IPS DF 6.9 (cell line): ENCODE measurements around the gene TMEM200A.

Experiments
- DNase-seq: peaks from one replicate; pipeline ENCODE4 v3.0.0-alpha.2; 2013; ENCODE audit warnings: low read depth, low spot score
- H3K27ac ChIP-seq: one replicate; pipeline ENCODE4 v1.5.1; 2013; ENCODE audit warnings: low read length, control low read depth
- H3K27me3 ChIP-seq: 2 replicates; pipeline ENCODE4 v1.6.1; 2013; ENCODE audit warnings: mild to moderate bottlenecking, low read length; ENCODE audit not compliant: control insufficient read depth, insufficient read depth
- H3K36me3 ChIP-seq: 2 replicates; pipeline ENCODE4 v1.6.1; 2013; ENCODE audit warnings: low read length; ENCODE audit not compliant: control insufficient read depth, insufficient read depth
- H3K4me1 ChIP-seq: 2 replicates; pipeline ENCODE4 v1.6.1; 2013; ENCODE audit warnings: low read length; ENCODE audit not compliant: control insufficient read depth, insufficient read depth
- H3K4me3 ChIP-seq: 2 replicates; pipeline ENCODE4 v1.5.1; 2013; ENCODE audit warnings: mild to moderate bottlenecking, low read length
- H3K9me3 ChIP-seq: 2 replicates; pipeline ENCODE4 v1.6.1; 2013; ENCODE audit warnings: low read length, inconsistent platforms; ENCODE audit not compliant: control insufficient read depth, insufficient read depth
- WGBS: extraction: QIAGEN DNeasy Blood & Tissue Kit; methylation state at CpG from one replicate; pipeline ENCODE4 v1.1.7; 2013; ENCODE audit warnings: mixed read lengths, missing lambda C conversion rate; ENCODE audit not compliant: insufficient read length, insufficient coverage; 5-methylcytosine and 5-hydroxymethylcytosine counted together

The TMEM200A gene

DNA sequence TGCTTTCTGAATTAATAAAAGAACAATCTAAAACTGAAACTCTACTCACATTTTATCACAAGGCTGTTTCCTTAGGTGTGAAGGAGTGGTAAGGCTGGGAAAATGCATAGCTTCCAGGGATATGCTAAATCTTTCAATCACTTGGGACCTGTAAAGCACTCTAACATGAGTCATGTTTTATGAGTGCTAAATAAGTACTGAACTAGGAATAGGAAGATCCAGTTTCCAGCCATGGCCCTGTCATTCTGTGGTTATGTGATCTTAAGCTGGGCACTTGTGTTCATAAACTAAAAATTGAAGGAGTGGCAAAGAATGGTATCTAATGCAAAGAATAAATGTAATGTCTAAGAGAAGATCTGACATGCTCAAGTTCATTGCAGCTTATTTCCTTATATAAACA lies 6.1 kb upstream of the TMEM200A start:
- no peak for DNase-seq
- Histone ChIP-seq H3K4me3 (no peak overlapping the region), H3K27ac (no peak overlapping the region), H3K36me3 (no peaks in the 10 kb centered on the region), H3K9me3 (no peaks in the 10 kb centered on the region), H3K4me1 (no peaks in the 10 kb centered on the region), H3K27me3 (no peaks in the 10 kb centered on the region)

DNA sequence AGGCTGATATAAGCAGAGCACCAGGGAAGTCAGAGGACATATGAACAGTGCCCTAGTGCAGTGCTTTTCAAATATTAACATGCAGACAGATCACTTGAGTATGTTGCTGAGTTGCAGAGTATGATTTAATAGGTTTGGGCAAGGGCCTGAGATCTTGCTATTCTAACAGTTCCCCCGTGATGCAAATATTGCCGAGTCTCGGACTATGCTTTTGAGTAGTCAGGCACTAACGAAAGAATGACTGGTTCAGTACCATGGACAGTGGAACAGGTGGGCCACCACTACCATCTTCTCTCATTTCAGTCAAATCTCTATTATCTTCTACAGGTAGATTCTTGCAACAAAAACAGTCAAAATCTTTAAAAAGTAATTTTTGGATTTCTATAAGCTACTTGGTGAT lies 3.7 kb upstream of the TMEM200A start:
- peak; percentile 11 for DNase-seq
- Histone ChIP-seq H3K36me3 (no peaks in the 10 kb centered on the region), H3K9me3 (no peaks in the 10 kb centered on the region), H3K4me1 (no peaks in the 10 kb centered on the region), H3K27ac (no peak overlapping the region), H3K27me3 (no peaks in the 10 kb centered on the region), H3K4me3 (no peak overlapping the region)
- WGBS = no CpG with 5 or more reads among the region's 4 CpGs

DNA sequence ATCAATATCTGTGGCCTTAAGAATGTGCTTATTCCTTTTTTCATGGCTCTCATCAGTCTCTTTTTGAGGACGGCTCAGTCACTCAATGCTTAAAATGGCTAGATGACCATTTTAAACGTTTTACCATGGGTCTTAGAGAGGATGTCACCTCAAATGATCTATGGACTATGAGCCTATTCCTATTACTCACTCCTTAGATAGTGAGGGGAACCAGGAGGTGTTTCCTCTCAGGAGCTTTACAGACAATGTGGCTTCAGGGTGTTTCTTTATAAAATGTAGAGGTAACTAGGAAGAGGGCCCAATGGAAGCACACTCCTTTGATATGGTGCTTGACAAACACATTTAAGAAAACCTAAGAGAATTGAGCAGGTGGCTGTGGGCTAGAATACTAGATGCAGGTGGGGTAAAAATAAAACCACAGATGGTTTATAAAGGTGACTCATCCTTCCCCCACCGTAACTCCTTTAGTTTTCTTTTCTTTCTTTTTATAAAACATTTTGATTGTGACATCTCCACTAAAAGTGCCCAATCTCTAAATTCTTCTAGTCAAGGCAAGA lies 1.5 kb upstream of the TMEM200A start:
- H3K36me3 ChIP-seq = no peaks in the 10 kb centered on the region
- H3K4me1 ChIP-seq = no peaks in the 10 kb centered on the region
- no peak for DNase-seq
- no peaks in the 10 kb centered on the region for H3K27me3 ChIP-seq
- no peak overlapping the region for H3K27ac ChIP-seq
- no peaks in the 10 kb centered on the region for H3K9me3 ChIP-seq
- no CpG with 5 or more reads among the region's 3 CpGs for WGBS
- no peak overlapping the region for H3K4me3 ChIP-seq

DNA sequence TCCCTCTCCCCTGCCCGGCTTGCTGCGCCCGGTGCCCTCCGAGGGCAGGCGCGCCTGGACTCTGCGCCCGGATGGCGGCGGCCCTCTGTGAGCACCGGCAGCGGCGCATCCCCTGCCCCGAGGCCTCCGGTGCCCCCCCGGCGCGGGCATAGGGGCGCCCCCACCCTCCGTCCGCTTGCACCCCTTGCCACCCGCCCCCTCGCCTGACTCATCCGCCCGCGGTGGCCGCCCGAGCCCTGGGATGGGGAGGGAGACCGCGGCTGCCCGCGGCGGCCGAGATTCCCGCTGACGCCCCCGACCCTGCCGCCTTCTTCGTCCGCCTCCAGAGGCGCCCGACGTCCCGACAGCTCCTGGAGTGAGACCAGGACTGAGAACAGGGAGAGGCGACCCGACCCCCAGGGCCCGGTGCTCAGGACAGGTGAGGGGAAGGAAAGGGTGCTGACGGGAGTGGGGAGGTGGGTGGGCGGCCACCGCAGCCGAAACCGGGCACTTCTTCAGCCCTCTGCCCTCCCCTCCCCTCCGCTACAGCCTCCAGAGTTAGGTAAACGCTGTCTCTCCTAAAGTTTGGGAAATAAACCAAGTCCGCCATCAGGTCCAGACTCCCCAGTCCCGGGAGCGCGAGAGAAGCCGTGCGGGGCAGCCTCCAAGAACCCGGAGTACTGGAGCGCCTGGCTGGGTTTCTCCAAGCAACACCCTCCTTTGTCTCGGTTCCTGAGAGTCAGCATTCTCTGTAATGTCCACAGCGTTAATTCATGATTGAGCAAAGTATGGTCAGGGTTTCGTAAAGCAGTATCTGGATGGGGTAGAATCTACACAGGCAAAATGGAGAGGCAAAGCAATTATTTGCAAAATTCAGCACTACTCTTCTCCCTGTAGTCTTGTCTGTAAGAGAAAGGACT lies 539 bp downstream of the TMEM200A start:
- H3K4me1 ChIP-seq = no peaks in the 10 kb centered on the region

DNA sequence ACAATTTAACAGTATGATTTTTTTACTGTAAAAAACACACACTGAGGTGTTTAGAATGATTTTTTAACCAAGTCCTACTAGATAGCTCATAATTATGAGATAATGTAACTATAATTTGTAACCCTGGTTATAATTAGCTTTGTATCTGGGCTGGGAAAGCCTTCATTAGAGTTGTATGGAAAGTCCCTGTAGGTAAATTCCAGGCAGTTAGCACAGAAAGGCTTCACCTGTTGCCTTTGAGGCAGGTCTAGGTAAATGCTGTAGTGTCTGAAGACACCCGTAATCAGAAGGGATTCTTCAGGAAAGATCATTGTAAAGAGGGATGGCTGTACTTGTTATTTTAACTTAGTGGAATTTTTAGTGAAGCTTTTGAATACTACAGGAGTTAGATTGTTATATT lies 1.9 kb downstream of the TMEM200A start:
- Histone ChIP-seq H3K4me3 (no peak overlapping the region), H3K36me3 (no peaks in the 10 kb centered on the region), H3K27me3 (no peaks in the 10 kb centered on the region), H3K9me3 (no peaks in the 10 kb centered on the region), H3K4me1 (no peaks in the 10 kb centered on the region), H3K27ac (no peak overlapping the region)
- DNase-seq = no peak
- no CpG with 5 or more reads among the region's 1 CpG for WGBS

More for the DNA sequence above, 539 bp downstream of the TMEM200A start:
- Histone ChIP-seq H3K27ac (no peak overlapping the region), H3K4me3 (peak overlapping the region; percentile 80), H3K27me3 (no peaks in the 10 kb centered on the region), H3K36me3 (no peaks in the 10 kb centered on the region), H3K9me3 (no peaks in the 10 kb centered on the region)
- WGBS = no CpG with 5 or more reads among the region's 65 CpGs
- no peak for DNase-seq

DNA sequence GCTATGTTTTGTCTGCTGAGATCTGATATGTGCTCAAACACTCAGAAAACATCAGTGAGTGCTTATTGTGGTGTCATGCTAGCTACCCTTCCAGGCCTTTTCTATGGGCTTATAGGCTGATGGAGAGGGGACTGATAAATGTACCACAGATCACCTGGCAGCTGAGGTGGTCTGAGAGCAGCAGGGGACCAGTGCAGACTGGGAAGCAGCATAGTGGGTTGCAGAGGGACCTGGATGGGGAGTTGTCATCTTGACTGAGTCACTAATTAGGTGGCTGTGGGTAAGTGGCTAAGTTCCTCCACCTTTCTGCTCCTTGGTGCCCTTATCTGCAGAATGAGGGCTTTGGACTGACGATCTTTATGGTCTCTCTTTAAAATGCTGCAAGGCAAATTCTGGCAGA lies 2.8 kb downstream of the TMEM200A start:
- Histone ChIP-seq H3K4me1 (no peaks in the 10 kb centered on the region), H3K27ac (no peak overlapping the region), H3K27me3 (no peaks in the 10 kb centered on the region), H3K36me3 (no peaks in the 10 kb centered on the region), H3K4me3 (no peak overlapping the region), H3K9me3 (no peaks in the 10 kb centered on the region)
- no peak for DNase-seq
- no CpG with 5 or more reads among the region's 1 CpG for WGBS

DNA sequence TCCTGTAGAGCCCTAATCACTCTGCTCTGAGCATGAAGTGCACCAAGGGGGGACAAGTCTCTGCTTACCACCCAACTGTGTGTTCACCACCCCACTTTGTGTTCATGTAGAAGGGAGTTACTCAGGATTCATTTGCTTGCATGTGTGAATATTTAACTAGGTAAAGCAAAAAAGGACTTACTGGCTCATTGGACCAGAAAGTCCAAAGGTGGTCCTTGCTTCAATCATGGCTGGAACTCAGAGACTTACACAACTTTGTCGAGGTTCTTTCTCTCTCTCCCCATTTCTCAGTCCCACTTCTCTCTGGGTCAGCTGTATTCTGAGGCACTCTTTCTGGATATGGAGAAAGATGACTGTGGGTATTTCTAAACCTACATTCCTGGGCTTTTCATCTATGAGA lies 4.0 kb downstream of the TMEM200A start:
- WGBS = no CpG with 5 or more reads among the region's 1 CpG
- DNase-seq = no peak
- H3K9me3 ChIP-seq = no peaks in the 10 kb centered on the region
- H3K27me3 ChIP-seq = no peaks in the 10 kb centered on the region
- H3K4me3 ChIP-seq = no peak overlapping the region
- H3K27ac ChIP-seq = no peak overlapping the region
- no peaks in the 10 kb centered on the region for H3K36me3 ChIP-seq
- peaks cover 2% of the 10 kb centered on the region for H3K4me1 ChIP-seq

DNA sequence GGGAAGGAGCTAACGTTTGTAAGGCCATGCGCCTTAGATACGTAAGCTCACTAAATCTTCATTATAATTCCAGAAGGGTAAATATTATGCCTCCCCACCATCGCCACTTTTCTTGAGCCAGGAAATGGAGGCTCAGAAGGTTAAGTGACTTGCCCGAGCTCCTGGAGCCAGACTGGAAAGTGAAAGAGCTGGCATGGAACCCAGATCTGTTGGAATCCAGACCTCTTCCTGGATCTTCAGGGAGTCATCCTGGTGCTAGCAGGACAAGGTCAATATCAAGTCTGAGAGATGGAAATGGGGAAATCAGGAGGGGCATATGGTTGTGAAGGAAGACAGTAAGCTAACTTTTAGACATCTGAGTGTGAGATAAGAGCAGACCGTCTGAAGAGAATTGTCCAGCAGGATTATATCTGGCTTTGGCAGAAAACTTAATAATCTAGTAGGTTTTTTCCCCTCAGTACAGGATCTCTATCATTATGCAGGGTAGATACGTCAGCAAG lies 6.2 kb downstream of the TMEM200A start:
- DNase-seq = no peak
- Histone ChIP-seq H3K4me3 (no peak overlapping the region), H3K36me3 (no peaks in the 10 kb centered on the region), H3K9me3 (no peaks in the 10 kb centered on the region), H3K4me1 (peaks cover 3% of the 10 kb centered on the region), H3K27ac (no peak overlapping the region), H3K27me3 (no peaks in the 10 kb centered on the region)
- WGBS = no CpG with 5 or more reads among the region's 7 CpGs

DNA sequence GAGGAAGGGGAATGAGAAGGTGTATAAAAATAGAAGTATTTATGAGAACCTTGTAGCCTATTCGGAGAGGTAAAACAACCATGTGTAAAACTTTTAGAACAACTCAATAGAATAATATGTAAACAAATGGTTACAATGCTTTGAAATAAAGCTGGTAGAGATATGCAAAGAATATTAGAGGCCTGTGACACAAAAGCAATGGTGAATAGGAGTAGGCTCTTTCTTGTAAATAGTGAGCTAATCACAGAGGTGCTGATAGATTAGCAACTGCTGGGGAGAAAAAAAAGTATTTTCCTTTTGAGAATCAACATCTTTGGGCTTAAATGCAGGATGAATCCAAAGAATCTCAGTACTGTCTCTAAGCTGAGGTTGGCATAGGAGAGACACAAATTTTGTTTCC lies 7.0 kb downstream of the TMEM200A start:
- Histone ChIP-seq H3K4me3 (no peak overlapping the region), H3K27me3 (no peaks in the 10 kb centered on the region), H3K4me1 (peaks cover 4% of the 10 kb centered on the region), H3K36me3 (no peaks in the 10 kb centered on the region), H3K27ac (no peak overlapping the region), H3K9me3 (no peaks in the 10 kb centered on the region)
- no CpG with 5 or more reads among the region's 1 CpG for WGBS
- no peak for DNase-seq

DNA sequence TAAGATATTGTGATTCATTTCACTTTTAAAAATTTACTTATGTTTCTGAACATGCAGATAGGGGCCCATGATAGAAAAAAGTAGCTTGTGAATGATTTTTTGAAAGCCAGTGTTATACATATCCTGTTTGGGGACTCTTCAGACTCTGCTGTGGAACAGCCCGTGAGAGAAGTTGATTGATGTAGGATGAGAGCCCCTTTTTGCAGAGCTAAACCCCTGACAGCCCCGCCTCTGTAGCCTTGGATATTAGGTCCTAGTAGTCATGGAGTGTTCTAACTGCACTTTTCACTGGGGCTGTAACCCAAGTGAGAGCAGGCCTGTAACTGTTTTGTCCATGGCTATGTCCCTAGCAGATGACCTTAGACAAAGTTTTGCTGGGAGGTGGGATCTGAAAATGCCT lies 8.2 kb downstream of the TMEM200A start:
- Histone ChIP-seq H3K4me3 (no peak overlapping the region), H3K36me3 (no peaks in the 10 kb centered on the region), H3K27me3 (no peaks in the 10 kb centered on the region), H3K4me1 (peaks cover 5% of the 10 kb centered on the region), H3K27ac (no peak overlapping the region), H3K9me3 (no peaks in the 10 kb centered on the region)
- no peak for DNase-seq
- no CpG with 5 or more reads among the region's 2 CpGs for WGBS

DNA sequence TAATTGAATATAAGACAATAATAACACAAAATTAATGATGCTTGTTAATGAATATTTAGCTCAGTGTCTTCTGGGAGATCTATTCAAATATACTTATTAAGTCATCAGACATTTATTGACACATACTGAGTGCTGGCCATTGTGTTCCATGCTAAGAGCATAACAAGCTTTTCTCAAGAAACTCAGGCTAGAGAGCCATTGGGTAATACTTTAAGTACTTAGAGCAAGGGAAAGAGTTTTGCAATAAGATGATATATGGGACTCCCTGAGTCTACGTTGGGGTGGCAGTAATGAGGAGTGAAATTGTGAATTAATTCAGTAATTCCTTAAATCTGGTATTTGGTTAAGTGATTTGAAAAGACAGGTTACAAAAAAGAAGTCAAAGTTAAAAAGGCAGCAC lies 11.1 kb downstream of the TMEM200A start:
- H3K4me3 ChIP-seq = no peak overlapping the region
- H3K4me1 ChIP-seq = peaks cover 5% of the 10 kb centered on the region
- DNase-seq = no peak
- no CpG with 5 or more reads among the region's 1 CpG for WGBS
- no peaks in the 10 kb centered on the region for H3K9me3 ChIP-seq
- H3K36me3 ChIP-seq = no peaks in the 10 kb centered on the region
- no peak overlapping the region for H3K27ac ChIP-seq
- no peaks in the 10 kb centered on the region for H3K27me3 ChIP-seq
